GM23338 (cell line): ENCODE data around the gene GNG4. TPM values are rescaled to one million over a fixed set of nuclear protein-coding genes. Genes with fewer than 3 reads are reported as not detected.

Experiments
- ATAC-seq: fragments of 200-7000 bp; cut with Tn5 transposase; 3 replicates; pipeline ENCODE4 v1.9.1; 2020
- DNase-seq: peaks from one replicate; pipeline ENCODE4 v3.0.0-alpha.2; 2015; ENCODE audit warnings: low spot score
- H2AFZ ChIP-seq: fragments of 200-600 bp; sonication (generic); 2 replicates; pipeline ENCODE4 v1.8.0; 2016; ENCODE audit warnings: antibody characterized with exemption, mild to moderate bottlenecking, moderate library complexity
- H3F3A ChIP-seq: fragments of 200-600 bp; sonication (generic); replicated peaks from 2 replicates; pipeline ENCODE4 v1.8.0; 2017; ENCODE audit warnings: antibody characterized with exemption, mixed run types, low read depth
- H3K27ac ChIP-seq: fragments of 200-600 bp; sonication (generic); 2 replicates; pipeline ENCODE4 v1.6.1; 2016; ENCODE audit warnings: low read depth
- H3K27me3 ChIP-seq: fragments of 200-600 bp; sonication (generic); 2 replicates; pipeline ENCODE4 v1.8.0; 2016; ENCODE audit warnings: mild to moderate bottlenecking, mixed run types, moderate library complexity; ENCODE audit not compliant: insufficient read depth
- H3K36me3 ChIP-seq: fragments of 200-600 bp; sonication (generic); 2 replicates; pipeline ENCODE4 v1.8.0; 2016; ENCODE audit warnings: mild to moderate bottlenecking; ENCODE audit not compliant: insufficient read depth
- H3K4me1 ChIP-seq: fragments of 200-600 bp; sonication (generic); 2 replicates; pipeline ENCODE4 v1.8.0; 2016; ENCODE audit warnings: mild to moderate bottlenecking, moderate library complexity; ENCODE audit not compliant: insufficient read depth
- H3K4me2 ChIP-seq: fragments of 200-600 bp; sonication (generic); 2 replicates; pipeline ENCODE4 v1.7.1; 2017; ENCODE audit warnings: mixed run types
- H3K4me3 ChIP-seq: fragments of 200-600 bp; sonication (generic); 2 replicates; pipeline ENCODE4 v1.6.1; 2016; ENCODE audit warnings: mixed run types
- H3K79me2 ChIP-seq: fragments of 200-600 bp; sonication (generic); replicated peaks from 2 replicates; pipeline ENCODE4 v1.8.0; 2017; ENCODE audit warnings: mild to moderate bottlenecking; ENCODE audit not compliant: insufficient read depth
- H3K9me2 ChIP-seq: fragments of 200-600 bp; sonication (generic); 2 replicates; pipeline ENCODE4 v1.8.0; 2017; ENCODE audit not compliant: insufficient read depth
- H4K20me1 ChIP-seq: fragments of 200-600 bp; sonication (generic); replicated peaks from 2 replicates; pipeline ENCODE4 v1.8.0; 2017; ENCODE audit warnings: mild to moderate bottlenecking; ENCODE audit not compliant: insufficient read depth
- H3K27ac Mint-ChIP-seq: 2 replicates; pipeline ENCODE4 v1.8.0; 2020; ENCODE audit warnings: inconsistent platforms, mild to moderate bottlenecking, moderate library complexity, mixed read lengths
- H3K27me3 Mint-ChIP-seq: 3 replicates; pipeline ENCODE4 v1.8.0; 2022; ENCODE audit warnings: low read depth, mild to moderate bottlenecking, moderate library complexity, mixed read lengths, inconsistent platforms; ENCODE audit not compliant: insufficient read depth, poor library complexity
- H3K36me3 Mint-ChIP-seq: 3 replicates; pipeline ENCODE4 v1.8.0; 2021; ENCODE audit warnings: low read depth, mild to moderate bottlenecking, inconsistent platforms, moderate library complexity, mixed read lengths
- H3K4me1 Mint-ChIP-seq: 3 replicates; pipeline ENCODE4 v1.8.0; 2020; ENCODE audit warnings: mild to moderate bottlenecking, inconsistent platforms, mixed read lengths
- H3K4me3 Mint-ChIP-seq: 3 replicates; pipeline ENCODE4 v1.8.0; 2021; ENCODE audit warnings: moderate library complexity, mild to moderate bottlenecking, inconsistent platforms, mixed read lengths
- H3K9me3 Mint-ChIP-seq: 3 replicates; pipeline ENCODE4 v1.8.0; 2020; ENCODE audit warnings: moderate library complexity, mild to moderate bottlenecking, inconsistent platforms, mixed read lengths
- EZH2 ChIP-seq: fragments of 200-600 bp; sonication (generic); IDR thresholded peaks from one replicate; pipeline ENCODE4 v1.8.0; 2017; ENCODE audit warnings: antibody characterized with exemption, mild to moderate bottlenecking, low read depth; ENCODE audit not compliant: unreplicated experiment
- NANOG ChIP-seq: IDR thresholded peaks from 2 replicates; pipeline ENCODE4 v1.6.1; 2016; ENCODE audit warnings: antibody characterized with exemption, borderline replicate concordance
- polyA plus RNA-seq: library from polyadenylated mRNA; unstranded; fragments of >200 nt; fragmentation: Nextera tagmentation; extraction: Ambion mirVana; gene quantifications from 2 replicates; pipeline ENCODE4 v1.2.1, GENCODE V29; 2016
- total RNA-seq: library from RNA; depleted of rRNA; stranded (reverse); fragments of >200 nt; shearing (Covaris generic); gene quantifications from 2 replicates; pipeline ENCODE4 v1.2.3, GENCODE V29; 2014
- TF ChIP-seq, protein P1 (sequence below): fragments of 250-450 bp; sonication (Bioruptor Pico); IDR thresholded peaks from 2 replicates; pipeline ENCODE4 v1.5.0; 2020; ENCODE audit warnings: mild to moderate bottlenecking, moderate library complexity
- TF ChIP-seq, protein P2 (sequence below), 2 experiments: fragments of 200-600 bp in 1 of 2; sonication (generic) in 1 of 2; conservative IDR thresholded peaks; 2 replicates each; pipeline versions ENCODE4 v1.5.1 to v1.6.1; 2016 to 2017; ENCODE audit warnings: antibody characterized with exemption in 2 of 2, low read depth in 2 of 2, mild to moderate bottlenecking in 2 of 2, moderate library complexity in 1 of 2
- TF ChIP-seq, protein P3 (sequence below): IDR thresholded peaks from 2 replicates; pipeline ENCODE4 v1.6.1; 2016; ENCODE audit warnings: antibody characterized with exemption

GNG4 gene
- total and polyA plus RNA-seq, 2 experiments from 2014 or later: 40.2 to 49.2 TPM

DNA sequence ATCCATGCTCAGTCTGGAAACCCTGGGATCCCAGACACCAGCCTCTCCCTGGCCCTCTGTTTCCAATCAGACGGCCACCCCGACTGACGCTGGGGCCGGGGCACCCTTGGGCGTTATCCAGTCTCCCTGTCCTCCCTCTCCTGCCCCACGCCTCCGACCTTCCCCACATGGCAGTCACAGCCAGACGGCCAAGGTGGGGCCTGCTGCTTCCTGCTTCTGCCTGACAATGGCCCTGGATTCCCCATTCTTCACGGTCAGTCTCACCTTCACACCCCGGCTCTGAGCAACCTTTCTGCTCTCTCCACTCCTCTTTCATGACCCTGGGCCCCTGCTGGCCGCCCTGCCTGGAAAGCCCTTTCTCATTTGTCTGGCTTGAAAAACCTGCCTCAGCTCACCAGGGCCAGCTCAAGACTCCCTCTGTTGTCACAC, 6.6 kb downstream of the GNG4 start:
- Histone ChIP-seq H3K4me3 (no peak overlapping the region), H3K9me2 (peaks cover 3% of the 10 kb centered on the region; the same call in 1 of the 2 replicates), H2AFZ (no peak overlapping the region), H3K4me2 (peak overlapping the region; percentile 65), H3K79me2 (peaks cover 98% of the 10 kb centered on the region), H4K20me1 (peaks cover 26% of the 10 kb centered on the region), H3K36me3 (no peaks in the 10 kb centered on the region), H3K4me1 (peaks cover 35% of the 10 kb centered on the region), H3K27ac (peak overlapping the region; percentile 73), H3F3A (0 out of 2 replicates have a peak, but pooled peaks cover 3% of the 10 kb centered on the region), H3K27me3 (no peaks in the 10 kb centered on the region)
- no peaks in the 10 kb centered on the region; the same call in 2 of the 3 replicates for H3K36me3 Mint-ChIP-seq
- peaks cover 9% of the 10 kb centered on the region for H3K27me3 Mint-ChIP-seq
- H3K27ac Mint-ChIP-seq: peak overlapping the region; percentile 68
- ATAC-seq (peak; percentile 86), DNase-seq (peak; percentile 69)
- H3K4me3 Mint-ChIP-seq: peak overlapping the region; percentile 6; the same call in 2 of the 3 replicates
- TF ChIP-seq NANOG (no peak), EZH2 (no peak)
- TF ChIP-seq, protein P1, sequence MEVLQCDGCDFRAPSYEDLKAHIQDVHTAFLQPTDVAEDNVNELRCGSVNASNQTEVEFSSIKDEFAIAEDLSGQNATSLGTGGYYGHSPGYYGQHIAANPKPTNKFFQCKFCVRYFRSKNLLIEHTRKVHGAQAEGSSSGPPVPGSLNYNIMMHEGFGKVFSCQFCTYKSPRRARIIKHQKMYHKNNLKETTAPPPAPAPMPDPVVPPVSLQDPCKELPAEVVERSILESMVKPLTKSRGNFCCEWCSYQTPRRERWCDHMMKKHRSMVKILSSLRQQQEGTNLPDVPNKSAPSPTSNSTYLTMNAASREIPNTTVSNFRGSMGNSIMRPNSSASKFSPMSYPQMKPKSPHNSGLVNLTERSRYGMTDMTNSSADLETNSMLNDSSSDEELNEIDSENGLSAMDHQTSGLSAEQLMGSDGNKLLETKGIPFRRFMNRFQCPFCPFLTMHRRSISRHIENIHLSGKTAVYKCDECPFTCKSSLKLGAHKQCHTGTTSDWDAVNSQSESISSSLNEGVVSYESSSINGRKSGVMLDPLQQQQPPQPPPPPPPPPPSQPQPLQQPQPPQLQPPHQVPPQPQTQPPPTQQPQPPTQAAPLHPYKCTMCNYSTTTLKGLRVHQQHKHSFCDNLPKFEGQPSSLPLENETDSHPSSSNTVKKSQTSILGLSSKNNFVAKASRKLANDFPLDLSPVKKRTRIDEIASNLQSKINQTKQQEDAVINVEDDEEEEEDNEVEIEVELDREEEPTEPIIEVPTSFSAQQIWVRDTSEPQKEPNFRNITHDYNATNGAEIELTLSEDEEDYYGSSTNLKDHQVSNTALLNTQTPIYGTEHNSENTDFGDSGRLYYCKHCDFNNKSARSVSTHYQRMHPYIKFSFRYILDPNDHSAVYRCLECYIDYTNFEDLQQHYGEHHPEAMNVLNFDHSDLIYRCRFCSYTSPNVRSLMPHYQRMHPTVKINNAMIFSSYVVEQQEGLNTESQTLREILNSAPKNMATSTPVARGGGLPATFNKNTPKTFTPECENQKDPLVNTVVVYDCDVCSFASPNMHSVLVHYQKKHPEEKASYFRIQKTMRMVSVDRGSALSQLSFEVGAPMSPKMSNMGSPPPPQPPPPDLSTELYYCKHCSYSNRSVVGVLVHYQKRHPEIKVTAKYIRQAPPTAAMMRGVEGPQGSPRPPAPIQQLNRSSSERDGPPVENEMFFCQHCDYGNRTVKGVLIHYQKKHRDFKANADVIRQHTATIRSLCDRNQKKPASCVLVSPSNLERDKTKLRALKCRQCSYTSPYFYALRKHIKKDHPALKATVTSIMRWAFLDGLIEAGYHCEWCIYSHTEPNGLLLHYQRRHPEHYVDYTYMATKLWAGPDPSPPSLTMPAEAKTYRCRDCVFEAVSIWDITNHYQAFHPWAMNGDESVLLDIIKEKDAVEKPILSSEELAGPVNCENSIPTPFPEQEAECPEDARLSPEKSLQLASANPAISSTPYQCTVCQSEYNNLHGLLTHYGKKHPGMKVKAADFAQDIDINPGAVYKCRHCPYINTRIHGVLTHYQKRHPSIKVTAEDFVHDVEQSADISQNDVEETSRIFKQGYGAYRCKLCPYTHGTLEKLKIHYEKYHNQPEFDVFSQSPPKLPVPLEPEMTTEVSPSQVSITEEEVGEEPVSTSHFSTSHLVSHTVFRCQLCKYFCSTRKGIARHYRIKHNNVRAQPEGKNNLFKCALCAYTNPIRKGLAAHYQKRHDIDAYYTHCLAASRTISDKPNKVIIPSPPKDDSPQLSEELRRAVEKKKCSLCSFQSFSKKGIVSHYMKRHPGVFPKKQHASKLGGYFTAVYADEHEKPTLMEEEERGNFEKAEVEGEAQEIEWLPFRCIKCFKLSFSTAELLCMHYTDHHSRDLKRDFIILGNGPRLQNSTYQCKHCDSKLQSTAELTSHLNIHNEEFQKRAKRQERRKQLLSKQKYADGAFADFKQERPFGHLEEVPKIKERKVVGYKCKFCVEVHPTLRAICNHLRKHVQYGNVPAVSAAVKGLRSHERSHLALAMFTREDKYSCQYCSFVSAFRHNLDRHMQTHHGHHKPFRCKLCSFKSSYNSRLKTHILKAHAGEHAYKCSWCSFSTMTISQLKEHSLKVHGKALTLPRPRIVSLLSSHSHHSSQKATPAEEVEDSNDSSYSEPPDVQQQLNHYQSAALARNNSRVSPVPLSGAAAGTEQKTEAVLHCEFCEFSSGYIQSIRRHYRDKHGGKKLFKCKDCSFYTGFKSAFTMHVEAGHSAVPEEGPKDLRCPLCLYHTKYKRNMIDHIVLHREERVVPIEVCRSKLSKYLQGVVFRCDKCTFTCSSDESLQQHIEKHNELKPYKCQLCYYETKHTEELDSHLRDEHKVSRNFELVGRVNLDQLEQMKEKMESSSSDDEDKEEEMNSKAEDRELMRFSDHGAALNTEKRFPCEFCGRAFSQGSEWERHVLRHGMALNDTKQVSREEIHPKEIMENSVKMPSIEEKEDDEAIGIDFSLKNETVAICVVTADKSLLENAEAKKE: no peak
- TF ChIP-seq, protein P2, sequence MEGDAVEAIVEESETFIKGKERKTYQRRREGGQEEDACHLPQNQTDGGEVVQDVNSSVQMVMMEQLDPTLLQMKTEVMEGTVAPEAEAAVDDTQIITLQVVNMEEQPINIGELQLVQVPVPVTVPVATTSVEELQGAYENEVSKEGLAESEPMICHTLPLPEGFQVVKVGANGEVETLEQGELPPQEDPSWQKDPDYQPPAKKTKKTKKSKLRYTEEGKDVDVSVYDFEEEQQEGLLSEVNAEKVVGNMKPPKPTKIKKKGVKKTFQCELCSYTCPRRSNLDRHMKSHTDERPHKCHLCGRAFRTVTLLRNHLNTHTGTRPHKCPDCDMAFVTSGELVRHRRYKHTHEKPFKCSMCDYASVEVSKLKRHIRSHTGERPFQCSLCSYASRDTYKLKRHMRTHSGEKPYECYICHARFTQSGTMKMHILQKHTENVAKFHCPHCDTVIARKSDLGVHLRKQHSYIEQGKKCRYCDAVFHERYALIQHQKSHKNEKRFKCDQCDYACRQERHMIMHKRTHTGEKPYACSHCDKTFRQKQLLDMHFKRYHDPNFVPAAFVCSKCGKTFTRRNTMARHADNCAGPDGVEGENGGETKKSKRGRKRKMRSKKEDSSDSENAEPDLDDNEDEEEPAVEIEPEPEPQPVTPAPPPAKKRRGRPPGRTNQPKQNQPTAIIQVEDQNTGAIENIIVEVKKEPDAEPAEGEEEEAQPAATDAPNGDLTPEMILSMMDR (conservative IDR thresholded peaks at IDR 0.05; ENCODE audit: low read depth in 2 of 2): 0 out of 4 replicates have a peak, but pooled peaks of 1 of the 2 experiments have one; percentile 17
- TF ChIP-seq, protein P3, sequence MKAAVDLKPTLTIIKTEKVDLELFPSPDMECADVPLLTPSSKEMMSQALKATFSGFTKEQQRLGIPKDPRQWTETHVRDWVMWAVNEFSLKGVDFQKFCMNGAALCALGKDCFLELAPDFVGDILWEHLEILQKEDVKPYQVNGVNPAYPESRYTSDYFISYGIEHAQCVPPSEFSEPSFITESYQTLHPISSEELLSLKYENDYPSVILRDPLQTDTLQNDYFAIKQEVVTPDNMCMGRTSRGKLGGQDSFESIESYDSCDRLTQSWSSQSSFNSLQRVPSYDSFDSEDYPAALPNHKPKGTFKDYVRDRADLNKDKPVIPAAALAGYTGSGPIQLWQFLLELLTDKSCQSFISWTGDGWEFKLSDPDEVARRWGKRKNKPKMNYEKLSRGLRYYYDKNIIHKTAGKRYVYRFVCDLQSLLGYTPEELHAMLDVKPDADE: no peak
- H3K9me3 Mint-ChIP-seq: no peaks in the 10 kb centered on the region
- peaks cover 61% of the 10 kb centered on the region for H3K4me1 Mint-ChIP-seq
